ENCODE data around the gene KIF3B. TPM values are rescaled to one million over a fixed set of nuclear protein-coding genes. Genes with fewer than 3 reads are reported as not detected.
"Not testable (repeated sequence)": the region's sequence is repeated elsewhere in the genome, so short reads cannot be mapped to it uniquely, and the experiment has no call there.

The KIF3B gene
- total RNA-seq, 4 donors from 2014 or later: 4.8 to 8.7 (median 6.4) TPM

- no peak overlapping the region for H3K27ac ChIP-seq
- intact Hi-C loops (cut with DNase I; ENCODE audit: low total_unique reads): no loop called here
- H3K27me3 ChIP-seq: no peaks in the 10 kb centered on the region
- no peak for DNase-seq
- TF ChIP-seq CTCF (IDR thresholded peaks at IDR 0.05 in 4 of 5, conservative IDR thresholded peaks at IDR 0.05 in 1 of 5): no peak
- in situ Hi-C loops (cut with MboI; ENCODE audit: low sequenced_read_pairs in 4 of 4): no loop called here
- H3K9me3 ChIP-seq: no peaks in the 10 kb centered on the region
- peaks cover 10 to 16% of the 10 kb centered on the region in 2 donors for H3K4me1 ChIP-seq
- H3K36me3 ChIP-seq: no peaks in the 10 kb centered on the region
- no peak overlapping the region for H3K4me3 ChIP-seq
- no peak for ATAC-seq
Observed at GRCh38 chr20:32288225-32288849, 10.9 kb downstream of the KIF3B start.

GRCh38 chr20:32289299-32289660, 11.8 kb downstream of the KIF3B start:
- H3K9me3 ChIP-seq; intact Hi-C loops (cut with DNase I; ENCODE audit: low total_unique reads); H3K27me3 ChIP-seq; H3K4me3 ChIP-seq; H3K36me3 ChIP-seq; DNase-seq; H3K27ac ChIP-seq; in situ Hi-C loops (cut with MboI; ENCODE audit: low sequenced_read_pairs in 4 of 4); ATAC-seq: not testable (repeated sequence)
- peaks cover 10 to 16% of the 10 kb centered on the region in 2 donors for H3K4me1 ChIP-seq

DNA sequence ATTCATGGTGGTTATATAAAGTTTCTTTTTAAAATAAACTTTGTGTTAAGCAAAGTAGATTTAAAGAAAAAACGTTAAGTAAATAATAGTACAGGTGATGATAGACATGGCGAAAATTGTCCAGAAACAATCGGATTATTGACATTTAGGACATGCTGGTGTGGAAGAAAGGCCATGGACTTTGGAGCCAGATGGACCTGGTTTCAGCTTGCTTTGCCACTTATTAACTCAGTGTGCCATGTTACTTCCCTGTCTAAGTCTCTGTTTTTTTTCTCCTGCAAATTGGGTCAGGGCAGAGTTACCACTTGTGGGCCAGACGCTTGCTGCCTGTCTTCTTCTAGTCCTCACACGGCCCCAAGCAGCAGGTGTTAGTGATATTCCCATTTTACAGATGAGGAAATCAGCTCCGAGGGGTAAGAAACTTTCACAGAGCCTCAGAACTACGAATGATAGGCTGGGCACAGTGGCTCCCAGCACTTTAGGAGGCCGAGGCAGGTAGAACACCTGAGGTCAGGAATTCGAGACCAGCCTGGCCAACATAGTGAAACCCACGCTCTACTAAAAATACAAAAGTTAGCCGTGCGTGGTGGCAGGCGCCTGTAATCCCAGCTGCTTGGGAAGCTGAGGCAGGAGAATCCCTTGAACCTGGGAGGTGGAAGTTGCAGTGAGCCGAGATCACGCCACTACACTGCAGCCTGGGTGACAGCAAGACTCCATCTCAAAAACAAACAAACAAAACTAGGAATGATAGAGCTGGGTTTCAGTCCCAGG, 12.4 kb downstream of the KIF3B start:
- Histone ChIP-seq H3K27ac (no peak overlapping the region), H3K9me3 (no peaks in the 10 kb centered on the region), H3K27me3 (no peaks in the 10 kb centered on the region), H3K4me1 (peaks cover 10 to 16% of the 10 kb centered on the region in 2 donors), H3K4me3 (no peak overlapping the region), H3K36me3 (no peaks in the 10 kb centered on the region)
- in situ Hi-C loops (cut with MboI; ENCODE audit: low sequenced_read_pairs in 4 of 4): no loop called here
- DNase-seq (no peak), ATAC-seq (no peak)
- intact Hi-C loops (cut with DNase I; ENCODE audit: low total_unique reads): no loop called here
- TF ChIP-seq CTCF (IDR thresholded peaks at IDR 0.05 in 4 of 5, conservative IDR thresholded peaks at IDR 0.05 in 1 of 5): no peak
- no peak for TF ChIP-seq POLR2A (IDR thresholded peaks at IDR 0.05)

DNA sequence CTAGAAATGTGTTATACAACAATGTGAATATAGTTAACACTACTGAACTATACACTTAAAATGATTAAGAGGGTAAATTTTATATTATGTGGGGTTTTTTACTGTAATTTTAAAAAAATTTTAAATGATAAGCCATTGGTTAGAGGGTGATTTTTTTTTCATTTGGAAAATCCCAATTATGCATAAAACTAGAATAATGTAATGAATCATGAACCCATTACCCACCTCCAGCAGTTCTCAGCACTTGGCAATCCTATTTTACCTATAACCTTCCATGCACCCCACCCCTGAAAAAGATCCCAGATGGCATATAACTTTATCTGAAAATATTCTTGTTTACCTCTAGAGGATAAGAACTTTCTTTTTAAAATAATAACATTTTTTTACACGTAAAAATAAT, 13.7 kb downstream of the KIF3B start:
- DNase-seq (no peak), ATAC-seq (no peak)
- H3K4me3 ChIP-seq: no peak overlapping the region
- no peak overlapping the region for H3K27ac ChIP-seq
- no peaks in the 10 kb centered on the region for H3K9me3 ChIP-seq
- in situ Hi-C loops (cut with MboI; ENCODE audit: low sequenced_read_pairs in 4 of 4): no loop called here
- no peak for TF ChIP-seq CTCF (IDR thresholded peaks at IDR 0.05 in 4 of 5, conservative IDR thresholded peaks at IDR 0.05 in 1 of 5)
- TF ChIP-seq POLR2A (IDR thresholded peaks at IDR 0.05): no peak
- peaks cover 0 to 9% of the 10 kb centered on the region in 2 donors for H3K4me1 ChIP-seq
- intact Hi-C loops (cut with DNase I; ENCODE audit: low total_unique reads): no loop called here
- H3K27me3 ChIP-seq: no peaks in the 10 kb centered on the region
- H3K36me3 ChIP-seq: no peaks in the 10 kb centered on the region

GRCh38 chr20:32292548-32292947, 15.1 kb downstream of the KIF3B start:
- TF ChIP-seq CTCF (IDR thresholded peaks at IDR 0.05 in 4 of 5, conservative IDR thresholded peaks at IDR 0.05 in 1 of 5): no peak
- H3K27ac ChIP-seq: no peak overlapping the region
- H3K9me3 ChIP-seq: no peaks in the 10 kb centered on the region
- in situ Hi-C loops (cut with MboI; ENCODE audit: low sequenced_read_pairs in 4 of 4) (no loop called here), intact Hi-C loops (cut with DNase I; ENCODE audit: low total_unique reads) (no loop called here)
- H3K27me3 ChIP-seq: no peaks in the 10 kb centered on the region
- H3K4me1 ChIP-seq: no peaks in the 10 kb centered on the region
- DNase-seq (no peak), ATAC-seq (no peak)
- H3K4me3 ChIP-seq: no peak overlapping the region
- no peaks in the 10 kb centered on the region for H3K36me3 ChIP-seq
